ENCODE results near the gene TBC1D20.
"Not testable (repeated sequence)": the region's sequence is repeated elsewhere in the genome, so short reads cannot be mapped to it uniquely, and the experiment has no call there.

TBC1D20 gene

GRCh38 chr20:396619-397431, 65.5 kb downstream of the TBC1D20 start:
- TF ChIP-seq, protein P1, sequence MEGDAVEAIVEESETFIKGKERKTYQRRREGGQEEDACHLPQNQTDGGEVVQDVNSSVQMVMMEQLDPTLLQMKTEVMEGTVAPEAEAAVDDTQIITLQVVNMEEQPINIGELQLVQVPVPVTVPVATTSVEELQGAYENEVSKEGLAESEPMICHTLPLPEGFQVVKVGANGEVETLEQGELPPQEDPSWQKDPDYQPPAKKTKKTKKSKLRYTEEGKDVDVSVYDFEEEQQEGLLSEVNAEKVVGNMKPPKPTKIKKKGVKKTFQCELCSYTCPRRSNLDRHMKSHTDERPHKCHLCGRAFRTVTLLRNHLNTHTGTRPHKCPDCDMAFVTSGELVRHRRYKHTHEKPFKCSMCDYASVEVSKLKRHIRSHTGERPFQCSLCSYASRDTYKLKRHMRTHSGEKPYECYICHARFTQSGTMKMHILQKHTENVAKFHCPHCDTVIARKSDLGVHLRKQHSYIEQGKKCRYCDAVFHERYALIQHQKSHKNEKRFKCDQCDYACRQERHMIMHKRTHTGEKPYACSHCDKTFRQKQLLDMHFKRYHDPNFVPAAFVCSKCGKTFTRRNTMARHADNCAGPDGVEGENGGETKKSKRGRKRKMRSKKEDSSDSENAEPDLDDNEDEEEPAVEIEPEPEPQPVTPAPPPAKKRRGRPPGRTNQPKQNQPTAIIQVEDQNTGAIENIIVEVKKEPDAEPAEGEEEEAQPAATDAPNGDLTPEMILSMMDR (IDR thresholded peaks at IDR 0.05; ENCODE audit: low read depth, low read length, missing control alignments), result no peak
- no peak for DNase-seq (ENCODE audit: low read depth)
- no peak overlapping the region for H3K4me3 ChIP-seq (ENCODE audit: low read depth, low read length)

DNA sequence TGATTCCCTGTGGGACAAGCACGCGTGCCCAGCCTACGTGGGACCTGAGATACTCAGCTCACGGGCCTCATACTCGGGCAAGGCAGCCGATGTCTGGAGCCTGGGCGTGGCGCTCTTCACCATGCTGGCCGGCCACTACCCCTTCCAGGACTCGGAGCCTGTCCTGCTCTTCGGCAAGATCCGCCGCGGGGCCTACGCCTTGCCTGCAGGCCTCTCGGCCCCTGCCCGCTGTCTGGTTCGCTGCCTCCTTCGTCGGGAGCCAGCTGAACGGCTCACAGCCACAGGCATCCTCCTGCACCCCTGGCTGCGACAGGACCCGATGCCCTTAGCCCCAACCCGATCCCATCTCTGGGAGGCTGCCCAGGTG, 66.1 kb downstream of the TBC1D20 start:
- no peak for DNase-seq (ENCODE audit: low read depth)
- H3K4me3 ChIP-seq (ENCODE audit: low read depth, low read length), result no peak overlapping the region
- TF ChIP-seq, protein P1 (IDR thresholded peaks at IDR 0.05; ENCODE audit: low read depth, low read length, missing control alignments), result no peak

DNA sequence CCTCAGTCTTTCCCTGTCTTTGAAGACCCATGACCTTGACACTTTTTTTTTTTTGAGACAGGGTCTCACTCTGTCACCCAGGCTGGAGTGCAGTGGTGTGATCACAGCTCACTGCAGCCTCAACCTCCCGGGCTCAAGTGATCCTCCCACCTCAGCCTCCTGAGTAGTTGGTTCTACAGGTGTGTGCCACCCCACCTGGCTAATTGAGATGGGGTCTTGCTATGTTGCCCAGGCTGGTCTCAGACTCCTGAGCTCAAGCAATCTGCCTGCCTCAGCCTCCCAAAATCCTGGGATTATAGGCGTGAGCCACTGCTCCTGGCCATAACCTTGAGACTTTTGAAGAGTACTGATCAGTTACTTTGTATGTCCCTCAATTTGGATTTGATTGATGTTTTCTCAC, 69.0 kb downstream of the TBC1D20 start:
- not testable (repeated sequence) for DNase-seq (ENCODE audit: low read depth); H3K4me3 ChIP-seq (ENCODE audit: low read depth, low read length)

DNA sequence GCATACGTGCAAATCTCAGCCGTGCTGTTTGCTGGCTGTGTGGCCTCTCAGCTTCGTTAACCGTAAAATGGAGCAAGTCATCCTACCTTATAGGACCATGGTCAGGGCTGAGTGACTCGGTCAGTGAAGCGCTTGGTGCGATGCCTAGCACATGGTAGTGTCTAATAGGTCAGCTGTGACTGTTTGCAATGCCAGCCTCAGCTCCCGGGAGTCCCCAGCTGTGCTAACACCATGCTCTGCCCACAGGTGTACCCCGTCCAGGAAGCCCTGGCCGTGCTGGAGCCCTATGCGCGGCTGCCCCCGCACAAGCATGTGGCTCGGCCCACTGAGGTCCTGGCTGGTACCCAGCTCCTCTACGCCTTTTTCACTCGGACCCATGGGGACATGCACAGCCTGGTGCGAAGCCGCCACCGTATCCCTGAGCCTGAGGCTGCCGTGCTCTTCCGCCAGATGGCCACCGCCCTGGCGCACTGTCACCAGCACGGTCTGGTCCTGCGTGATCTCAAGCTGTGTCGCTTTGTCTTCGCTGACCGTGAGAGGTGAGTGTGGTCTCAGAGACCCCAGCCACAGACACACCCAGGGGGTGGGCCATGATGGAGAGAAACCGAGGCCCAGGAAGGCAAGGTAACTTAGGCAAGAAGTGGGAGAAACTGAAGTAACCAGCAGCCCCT, 71.2 kb downstream of the TBC1D20 start:
- TF ChIP-seq, protein P1 (IDR thresholded peaks at IDR 0.05; ENCODE audit: low read depth, low read length, missing control alignments), result no peak
- H3K4me3 ChIP-seq (ENCODE audit: low read depth, low read length), result no peak overlapping the region
- no peak for DNase-seq (ENCODE audit: low read depth)

DNA sequence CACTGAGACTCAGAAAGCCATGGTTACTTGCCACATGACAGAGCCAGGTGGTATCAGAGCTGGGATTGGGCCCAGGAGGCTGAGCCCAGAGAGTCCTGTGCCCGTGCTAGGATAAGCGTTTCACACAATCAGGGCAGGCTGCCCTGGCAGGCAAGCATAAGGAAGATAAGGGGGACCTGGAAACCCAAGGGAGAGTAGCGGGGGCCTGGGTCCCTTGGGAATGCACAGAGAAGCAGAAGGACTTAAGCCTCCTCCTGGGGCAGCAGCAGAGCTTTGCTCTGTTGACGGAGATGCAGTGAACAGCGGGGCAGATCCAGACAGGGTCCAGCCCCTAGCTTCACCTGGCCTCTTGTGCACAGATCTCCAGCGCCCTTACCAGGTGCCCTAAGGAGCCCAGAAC, 73.1 kb downstream of the TBC1D20 start:
- TF ChIP-seq, protein P1 (IDR thresholded peaks at IDR 0.05; ENCODE audit: low read depth, low read length, missing control alignments), result no peak
- no peak for DNase-seq (ENCODE audit: low read depth)
- no peak overlapping the region for H3K4me3 ChIP-seq (ENCODE audit: low read depth, low read length)

DNA sequence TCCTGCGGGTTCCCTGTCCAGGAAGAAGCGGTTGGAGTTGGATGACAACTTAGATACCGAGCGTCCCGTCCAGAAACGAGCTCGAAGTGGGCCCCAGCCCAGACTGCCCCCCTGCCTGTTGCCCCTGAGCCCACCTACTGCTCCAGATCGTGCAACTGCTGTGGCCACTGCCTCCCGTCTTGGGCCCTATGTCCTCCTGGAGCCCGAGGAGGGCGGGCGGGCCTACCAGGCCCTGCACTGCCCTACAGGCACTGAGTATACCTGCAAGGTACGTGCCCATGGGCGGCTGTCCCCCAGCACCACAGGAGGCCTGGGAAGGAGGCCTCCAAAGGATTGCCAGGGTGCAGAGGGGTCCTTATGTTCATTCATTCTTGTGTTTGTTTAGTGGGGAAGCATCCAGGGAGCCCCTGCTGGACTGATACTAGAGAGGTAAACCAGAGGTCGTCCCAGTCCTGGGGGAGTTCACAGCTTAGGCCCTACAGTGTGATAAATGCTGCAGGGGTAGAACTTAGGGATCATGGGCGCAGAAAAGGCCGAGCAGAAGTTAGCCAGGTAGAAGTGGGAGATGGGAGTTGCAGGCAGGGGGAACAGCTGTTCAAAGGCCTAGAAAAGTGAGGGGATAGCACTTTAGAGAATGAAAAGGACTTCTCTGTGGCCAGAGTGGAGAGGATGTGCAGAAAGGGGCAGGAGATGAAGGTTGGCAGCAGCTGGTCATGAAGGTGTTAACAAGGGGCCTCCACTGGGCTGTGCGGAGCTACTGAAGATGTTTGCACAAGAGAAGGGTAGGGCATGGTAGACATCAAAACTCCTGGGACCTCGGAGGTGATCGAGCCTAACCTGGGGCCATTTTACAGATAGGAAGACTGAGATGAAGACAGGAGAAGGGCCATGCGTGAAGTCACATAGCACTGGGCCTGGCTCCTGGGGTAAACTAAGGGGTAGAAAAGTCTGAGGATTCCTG, 74.0 kb downstream of the TBC1D20 start:
- TF ChIP-seq, protein P1 (IDR thresholded peaks at IDR 0.05; ENCODE audit: low read depth, low read length, missing control alignments), result no peak
- DNase-seq (ENCODE audit: low read depth), result no peak
- no peak overlapping the region for H3K4me3 ChIP-seq (ENCODE audit: low read depth, low read length)

GRCh38 chr20:387520-387919, 74.8 kb downstream of the TBC1D20 start:
- no peak overlapping the region for H3K4me3 ChIP-seq (ENCODE audit: low read depth, low read length)
- TF ChIP-seq, protein P1 (IDR thresholded peaks at IDR 0.05; ENCODE audit: low read depth, low read length, missing control alignments), result no peak
- no peak for DNase-seq (ENCODE audit: low read depth)

DNA sequence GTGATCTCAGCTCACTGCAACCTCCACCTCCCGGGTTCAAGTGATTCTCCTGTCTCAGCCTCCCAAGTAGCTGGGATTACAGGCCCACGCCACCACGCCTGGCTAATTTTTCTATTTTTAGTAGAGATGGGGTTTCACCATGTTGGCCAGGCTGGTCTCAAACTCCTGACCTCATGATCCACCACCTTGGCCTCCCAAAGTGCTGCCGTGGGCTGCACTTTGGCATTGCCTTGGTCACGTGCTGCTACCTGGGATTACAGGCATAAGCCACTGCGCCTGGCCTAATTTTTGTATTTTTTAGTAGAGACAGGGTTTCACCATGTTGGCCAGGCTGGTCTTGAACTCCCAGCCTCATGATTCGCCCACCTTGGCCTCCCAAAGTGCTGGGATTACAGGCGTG, 75.7 kb downstream of the TBC1D20 start:
- not testable (repeated sequence) for H3K4me3 ChIP-seq (ENCODE audit: low read depth, low read length); DNase-seq (ENCODE audit: low read depth)
